Lung microvascular endothelial cell (primary cell): ENCODE measurements around the gene DIP2A. TPM values are rescaled to one million over a fixed set of nuclear protein-coding genes. Genes with fewer than 3 reads are reported as not detected.

Source experiments
- DNase-seq, 2 donors: peaks; one replicate each; pipeline versions ENCODE4 v3.0.0 to v3.0.0-alpha.2; 2010; ENCODE audit warnings: low read depth in 2 of 2
- total RNA-seq: library from RNA; depleted of rRNA; stranded (reverse); fragments of >200 nt; gene quantifications from 2 replicates; pipeline ENCODE4 v1.2.1, GENCODE V29; 2014

The DIP2A gene
- total RNA-seq, 1 donor from 2014 or later, result 29.8 TPM

- no peak for DNase-seq
These were observed 20.2 kb downstream of the DIP2A start for GRCh38 chr21:46478910-46479309.

GRCh38 chr21:46480466-46480865 is 21.8 kb downstream of the DIP2A start:
- no peak for DNase-seq

- DNase-seq, result no peak
These were observed 23.6 kb downstream of the DIP2A start for GRCh38 chr21:46482225-46482845.

- DNase-seq, result no peak
These were observed 24.1 kb downstream of the DIP2A start for GRCh38 chr21:46482846-46483231.

GRCh38 chr21:46483300-46484295 is 24.9 kb downstream of the DIP2A start:
- no peak for DNase-seq

GRCh38 chr21:46486481-46487126 is 27.9 kb downstream of the DIP2A start:
- no peak for DNase-seq

- no peak for DNase-seq
These were observed 30.5 kb downstream of the DIP2A start for GRCh38 chr21:46489162-46489663.

- no peak for DNase-seq
These were observed 31.1 kb downstream of the DIP2A start for GRCh38 chr21:46489800-46490199.

- no peak for DNase-seq
These were observed 32.9 kb downstream of the DIP2A start for GRCh38 chr21:46491553-46491952.

- DNase-seq, result no peak
These were observed 34.2 kb downstream of the DIP2A start for GRCh38 chr21:46492851-46493250.

- DNase-seq, result no peak
These were observed 35.1 kb downstream of the DIP2A start for GRCh38 chr21:46493828-46494227.

GRCh38 chr21:46498335-46499050 is 39.8 kb downstream of the DIP2A start:
- DNase-seq, result no peak

GRCh38 chr21:46500224-46500861 is 41.7 kb downstream of the DIP2A start:
- peak; percentile 49 to 52 for DNase-seq

- DNase-seq, result no peak
These were observed 45.3 kb downstream of the DIP2A start for GRCh38 chr21:46503922-46504550.

- no peak for DNase-seq
These were observed 46.0 kb downstream of the DIP2A start for GRCh38 chr21:46504666-46505065.

GRCh38 chr21:46507562-46507961 is 48.9 kb downstream of the DIP2A start:
- no peak for DNase-seq

GRCh38 chr21:46509741-46510502 is 51.2 kb downstream of the DIP2A start:
- peak in 1 of 2 donors; percentile 64 for DNase-seq

- DNase-seq, result peak; percentile 70 to 78
These were observed 56.4 kb downstream of the DIP2A start for GRCh38 chr21:46515109-46515508.

GRCh38 chr21:46516068-46516467 is 57.4 kb downstream of the DIP2A start:
- no peak for DNase-seq

- peak; percentile 35 to 55 for DNase-seq
These were observed 58.7 kb downstream of the DIP2A start for GRCh38 chr21:46517361-46517760.
